Fibroblast of upper back skin (primary cell): Measurements from ENCODE around the gene TMEM255B.
"Not testable (repeated sequence)": the region's sequence is repeated elsewhere in the genome, so short reads cannot be mapped to it uniquely, and the experiment has no call there.

ENCODE experiments used
- DNase-seq: peaks from one replicate; pipeline ENCODE4 v3.0.0-alpha.2; 2013

Gene TMEM255B

DNA sequence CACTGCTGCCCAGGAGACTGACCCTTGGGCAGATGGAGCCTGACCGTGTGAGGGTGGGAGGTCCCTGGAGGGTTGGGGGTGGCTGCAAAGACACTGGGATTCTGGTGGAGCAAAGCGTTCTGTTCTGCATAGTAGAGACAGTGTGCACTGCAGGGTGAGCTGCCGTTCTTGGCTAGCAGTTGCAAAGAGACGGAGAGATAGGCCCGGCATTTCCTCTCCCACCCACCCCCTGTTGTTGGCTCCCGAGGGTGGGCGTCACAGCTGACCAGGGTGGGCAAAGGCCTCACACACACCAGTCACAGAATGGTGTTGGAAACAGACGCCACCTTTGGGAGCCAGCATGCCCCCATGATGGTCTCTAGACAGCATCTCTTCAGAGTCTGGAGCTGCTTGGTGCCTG is 11.4 kb downstream of the TMEM255B start:
- no peak for DNase-seq

DNA sequence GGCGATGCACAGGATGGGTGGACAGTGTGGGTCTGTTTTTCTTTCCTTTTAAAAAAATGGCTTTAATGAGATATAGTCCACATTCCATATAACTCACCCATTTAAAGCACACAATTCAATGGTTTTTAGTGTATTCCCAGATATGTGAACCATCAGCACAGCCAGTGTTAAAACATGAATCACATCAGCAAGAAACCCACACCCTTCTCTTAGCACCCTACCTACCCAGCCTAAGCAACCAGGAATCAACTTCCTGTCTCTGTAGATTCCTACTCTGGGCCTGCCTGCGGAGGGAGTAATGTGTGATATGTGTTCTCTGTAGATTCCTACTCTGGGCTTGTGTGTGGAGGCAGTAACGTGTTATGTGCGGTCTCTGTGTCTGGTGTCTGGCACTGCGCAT is 11.9 kb downstream of the TMEM255B start:
- no peak for DNase-seq

DNA sequence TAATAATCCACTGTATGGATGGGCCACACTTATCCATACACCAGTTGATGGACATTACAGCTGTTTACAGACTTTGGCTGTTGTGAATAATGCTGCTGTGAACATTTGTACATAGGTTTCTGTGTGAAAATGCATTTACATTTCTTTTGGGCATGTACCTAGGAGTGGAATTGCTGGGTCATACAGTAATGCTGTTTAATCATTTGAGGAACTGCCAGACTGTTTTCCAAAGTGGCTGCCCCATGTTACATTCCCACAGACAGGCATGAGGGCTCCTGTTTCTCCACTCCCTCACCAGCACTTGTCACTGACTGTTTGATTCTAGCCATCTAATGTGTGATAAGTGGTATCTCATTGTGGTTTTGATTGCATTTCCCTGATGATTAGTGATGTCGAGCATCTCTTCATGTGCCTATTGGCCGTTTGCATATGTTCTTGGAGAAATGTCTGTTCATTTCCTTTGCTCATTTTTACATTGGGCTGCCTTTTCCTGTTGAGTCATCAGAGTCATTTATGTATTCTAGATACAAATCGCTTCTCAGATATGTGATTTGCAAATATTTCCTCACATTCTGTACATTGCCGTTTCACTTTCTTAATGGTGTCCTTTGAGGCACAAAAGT is 12.8 kb downstream of the TMEM255B start:
- DNase-seq, result no peak

DNA sequence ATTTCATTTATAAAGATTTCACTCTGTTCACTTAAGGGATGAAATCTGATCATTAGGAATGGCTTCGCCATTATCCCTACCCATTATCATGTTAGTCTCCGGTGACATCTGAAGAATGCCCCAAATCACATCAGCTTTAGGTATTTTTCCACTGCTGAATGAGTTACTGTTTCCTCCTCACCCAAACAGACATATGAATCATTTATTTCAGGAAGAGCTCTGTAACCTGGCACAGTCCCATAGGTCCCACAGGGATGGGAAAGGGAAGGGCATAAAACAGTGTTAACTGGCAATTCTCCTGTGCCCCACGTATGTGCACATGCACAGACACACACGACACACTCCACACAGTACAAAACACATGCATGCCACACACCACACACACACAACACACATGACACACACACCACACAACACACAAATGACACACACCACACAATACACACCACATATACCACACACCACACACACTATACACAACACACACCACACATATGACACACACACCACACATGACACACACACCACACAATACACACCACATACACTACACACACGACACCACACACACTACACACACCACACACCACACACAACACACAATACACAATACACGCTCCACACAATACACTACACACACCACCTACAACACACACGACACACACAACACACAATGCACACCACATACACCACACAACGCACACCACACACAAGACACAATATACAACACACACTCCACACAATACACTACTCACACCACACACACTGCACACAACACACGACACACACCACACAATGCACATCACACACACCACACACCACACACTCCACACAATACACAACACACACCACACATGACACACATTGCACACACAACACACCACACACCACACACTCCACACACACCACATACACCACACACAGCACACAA is 15.4 kb downstream of the TMEM255B start:
- peak; percentile 46 for DNase-seq

DNA sequence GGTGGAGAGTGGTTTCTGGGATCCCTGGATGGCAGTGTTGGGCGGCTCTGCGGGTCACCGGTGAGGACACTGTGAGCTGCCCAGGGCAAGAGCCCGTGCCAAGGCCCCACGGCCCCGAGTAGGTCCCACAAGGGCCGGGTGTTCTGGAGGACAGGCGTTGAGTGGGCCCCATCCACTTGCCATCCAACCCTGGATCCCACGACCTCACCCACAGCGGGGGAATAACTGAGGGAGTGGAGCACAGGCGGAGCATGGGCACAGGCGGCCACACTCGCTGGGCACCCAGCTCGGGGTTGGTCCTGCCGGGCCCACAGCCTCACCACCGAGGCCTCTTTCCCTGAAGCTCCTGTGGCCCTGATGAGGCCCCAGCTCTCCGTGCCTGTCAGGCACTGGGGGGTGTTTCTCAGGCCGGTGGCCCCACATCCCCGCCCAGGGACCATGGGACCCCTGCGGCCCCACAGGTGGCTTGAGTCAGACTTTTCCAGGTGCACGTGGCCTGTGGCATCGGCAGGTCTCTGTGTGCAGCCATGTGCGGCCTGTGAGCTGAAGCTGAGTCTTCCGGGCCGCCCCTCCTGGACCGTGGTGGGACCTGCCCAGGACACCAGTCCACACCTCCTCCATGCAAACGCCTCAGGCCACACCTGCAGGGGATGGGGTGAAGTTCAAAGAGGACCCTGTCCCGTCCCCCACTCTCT is 16.6 kb downstream of the TMEM255B start:
- DNase-seq, result no peak

DNA sequence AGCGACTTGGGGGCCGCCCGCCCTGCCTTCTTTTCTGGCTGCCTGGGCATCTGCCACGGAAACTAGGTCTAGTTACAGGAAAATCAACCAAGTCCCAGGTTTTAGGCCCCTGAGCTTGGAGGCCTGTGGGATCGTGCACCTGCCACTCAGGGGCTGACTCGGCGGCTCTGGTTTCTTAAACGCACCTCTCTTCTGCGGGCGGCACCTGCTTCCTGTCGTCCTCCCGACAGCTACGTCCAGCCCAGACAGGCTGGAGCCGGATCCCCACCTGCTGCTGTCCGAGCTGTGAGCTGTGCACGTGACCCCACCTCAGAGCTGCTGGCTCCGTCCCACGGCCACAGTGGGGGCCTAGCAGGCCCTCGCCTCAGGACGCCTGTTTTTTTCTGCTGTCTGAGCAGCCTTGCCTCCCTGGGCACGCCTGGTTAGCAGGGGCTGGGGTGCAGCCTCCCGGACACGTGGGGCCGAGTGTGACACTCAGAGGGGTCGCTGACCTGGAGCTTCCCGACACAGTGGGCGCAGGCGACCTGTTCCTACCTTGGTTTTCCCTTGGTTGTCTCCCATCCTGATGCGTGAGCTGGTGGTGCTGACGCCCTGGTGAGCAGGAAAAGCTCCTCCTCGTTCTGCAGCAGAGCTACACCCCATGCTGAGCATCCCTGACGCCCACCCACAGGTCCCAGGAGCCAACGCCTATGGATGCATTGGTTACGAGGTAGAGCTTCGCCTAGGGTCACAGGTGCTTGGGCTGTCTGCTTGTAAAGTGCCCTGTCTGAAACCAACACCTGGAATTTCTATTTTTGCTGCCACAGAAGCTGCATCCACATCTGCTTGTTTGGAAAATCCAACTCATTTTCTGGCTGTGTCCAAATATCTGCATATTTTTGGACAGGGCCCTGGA is 17.5 kb downstream of the TMEM255B start:
- DNase-seq, result no peak

DNA sequence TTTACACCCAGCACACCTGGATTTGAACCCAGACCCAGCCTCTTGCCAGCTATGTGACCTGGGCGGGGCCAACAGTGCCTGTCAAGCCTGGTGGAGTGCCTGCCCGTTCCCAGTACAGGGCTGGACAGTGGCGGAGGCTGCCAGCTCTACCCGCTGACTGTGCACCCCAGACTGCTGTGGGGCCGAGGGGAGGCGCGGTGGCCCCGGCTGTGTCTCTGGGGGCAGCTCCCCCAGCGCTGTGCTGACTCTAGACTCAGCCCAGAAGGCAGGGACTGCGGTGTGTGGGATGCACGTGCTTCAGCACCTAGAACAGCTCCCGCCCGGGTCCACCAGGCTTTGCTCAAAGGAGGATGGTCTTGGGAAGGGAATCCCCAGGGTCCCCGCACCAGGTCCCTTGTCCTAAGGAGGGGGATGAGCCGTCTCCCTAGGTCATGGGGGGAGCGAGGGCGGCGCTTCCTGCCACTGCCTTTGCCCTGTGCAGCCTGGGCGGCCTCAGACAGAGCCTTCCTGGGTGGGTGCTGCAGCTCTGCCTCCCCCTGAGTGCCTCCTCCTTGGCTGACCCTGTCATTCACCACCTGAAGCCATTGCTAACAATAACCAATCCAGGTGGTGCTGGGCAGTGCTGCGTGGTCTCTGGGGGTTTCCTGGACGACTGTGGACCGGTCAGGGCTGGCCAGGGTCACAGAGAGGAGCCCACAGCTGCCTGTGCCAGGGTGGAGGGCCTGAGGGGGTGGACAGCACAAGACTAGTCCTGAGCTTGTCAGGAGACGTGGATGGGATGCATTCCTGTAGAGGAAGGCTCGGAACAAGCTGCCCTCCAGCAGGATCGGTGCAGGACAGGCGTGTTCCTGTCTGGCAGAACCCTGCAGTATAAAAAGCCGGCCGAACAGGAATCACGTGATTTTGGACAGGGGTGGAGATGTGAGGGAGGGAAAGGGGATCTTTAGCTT is 18.6 kb downstream of the TMEM255B start:
- peak; percentile 28 for DNase-seq

DNA sequence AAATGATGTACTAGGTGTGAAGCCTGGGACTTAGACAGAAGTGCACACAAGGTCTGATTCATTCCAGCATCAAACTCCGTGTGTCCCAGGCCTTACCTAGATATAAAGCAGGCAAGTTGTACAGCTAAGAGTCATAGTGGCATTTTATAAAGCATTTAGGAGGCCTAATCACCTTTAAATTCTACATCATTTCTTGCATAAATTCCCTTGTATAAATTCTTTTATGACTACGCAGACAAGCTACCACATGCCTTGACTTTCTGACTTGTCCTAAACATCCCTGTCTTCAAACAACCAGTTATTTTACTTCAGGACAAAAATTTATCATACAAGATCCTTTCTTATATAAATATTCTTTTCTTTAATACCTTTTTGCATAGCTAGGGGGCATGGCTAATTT is 22.5 kb downstream of the TMEM255B start:
- DNase-seq, result no peak

DNA sequence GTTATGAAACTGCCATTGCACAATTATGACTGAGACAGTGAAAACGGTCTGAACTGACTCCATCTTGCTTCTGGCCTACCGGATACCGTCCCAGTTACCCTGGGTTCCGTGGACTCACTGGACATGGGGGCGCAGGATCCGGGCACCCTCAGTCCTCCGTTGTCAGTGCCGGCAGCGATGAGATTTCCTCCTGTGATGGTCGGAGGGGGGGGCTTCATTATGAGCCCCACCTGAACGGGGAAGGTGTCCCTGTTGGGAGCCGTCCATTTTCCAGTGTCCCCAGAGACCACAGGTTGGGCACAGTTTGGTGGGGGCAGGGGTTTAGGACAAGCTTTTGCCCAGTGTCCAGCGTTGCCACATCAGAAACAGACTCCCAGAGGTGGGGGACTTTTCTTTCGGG is 23.4 kb downstream of the TMEM255B start:
- DNase-seq, result no peak

DNA sequence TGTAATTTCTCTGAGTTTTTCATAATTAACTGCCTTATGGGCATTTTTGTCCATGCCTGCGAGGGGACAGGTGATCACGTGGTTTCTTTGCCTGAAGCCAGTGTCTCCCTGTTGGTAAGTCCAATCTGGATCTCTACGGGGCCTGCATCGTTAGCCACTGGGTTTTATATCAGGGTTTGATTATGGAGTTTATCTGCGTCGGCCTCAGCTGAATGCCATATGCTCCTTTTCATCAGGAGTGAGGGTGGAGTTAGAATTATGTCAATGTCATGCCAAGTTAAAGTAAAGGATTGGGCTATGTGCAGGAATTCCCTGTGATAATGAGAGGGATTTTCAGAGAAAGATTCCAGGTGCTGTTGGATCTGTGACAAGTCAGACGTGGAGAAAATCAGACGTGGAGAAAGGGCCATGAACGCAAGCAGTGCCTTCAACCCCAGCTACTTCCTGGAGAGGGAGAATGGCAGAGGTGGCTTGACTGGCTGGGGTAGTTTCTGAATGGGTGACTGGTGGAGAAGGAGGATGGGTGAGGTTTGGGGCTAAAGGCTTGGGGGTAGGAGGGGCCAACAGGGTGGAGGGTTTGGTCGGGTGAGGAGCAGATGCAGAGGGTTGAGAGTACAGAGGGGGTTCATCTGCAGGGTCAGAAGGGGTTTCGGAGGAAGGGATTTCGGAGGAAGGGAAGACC is 24.3 kb downstream of the TMEM255B start:
- DNase-seq, result no peak

DNA sequence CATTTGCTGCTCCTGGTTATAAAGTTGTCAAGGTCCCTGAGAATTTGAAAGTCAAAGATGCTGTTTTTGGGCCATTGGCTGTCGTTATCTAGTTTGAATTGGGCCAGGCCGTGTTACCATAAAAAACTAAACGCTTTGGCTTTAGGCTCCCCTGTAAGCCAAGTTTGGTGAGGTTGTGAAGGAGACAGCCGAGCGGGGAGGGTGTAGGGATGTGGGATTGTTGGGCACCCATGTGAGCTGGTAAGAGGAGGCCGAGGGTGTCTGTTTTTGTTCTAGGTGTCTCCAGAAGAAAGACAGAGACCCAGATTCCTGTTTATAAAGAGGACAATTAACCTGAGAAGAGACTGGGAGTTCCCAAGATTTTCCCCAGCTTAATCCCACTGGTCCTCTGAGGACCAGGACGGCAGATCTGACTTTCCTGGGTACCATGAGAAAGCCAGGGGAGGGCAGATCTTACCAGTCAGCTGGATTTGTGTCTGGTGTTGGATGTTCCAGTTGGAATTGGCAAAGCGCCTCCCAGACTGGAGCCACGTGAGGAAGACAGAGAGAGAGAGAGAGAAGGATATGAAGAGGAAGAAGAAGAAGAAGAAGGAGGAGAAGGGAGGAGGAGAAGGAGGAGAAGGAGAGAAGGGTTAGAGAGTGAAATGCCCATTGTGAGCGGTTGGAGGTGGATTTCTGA is 25.1 kb downstream of the TMEM255B start:
- DNase-seq, result no peak

DNA sequence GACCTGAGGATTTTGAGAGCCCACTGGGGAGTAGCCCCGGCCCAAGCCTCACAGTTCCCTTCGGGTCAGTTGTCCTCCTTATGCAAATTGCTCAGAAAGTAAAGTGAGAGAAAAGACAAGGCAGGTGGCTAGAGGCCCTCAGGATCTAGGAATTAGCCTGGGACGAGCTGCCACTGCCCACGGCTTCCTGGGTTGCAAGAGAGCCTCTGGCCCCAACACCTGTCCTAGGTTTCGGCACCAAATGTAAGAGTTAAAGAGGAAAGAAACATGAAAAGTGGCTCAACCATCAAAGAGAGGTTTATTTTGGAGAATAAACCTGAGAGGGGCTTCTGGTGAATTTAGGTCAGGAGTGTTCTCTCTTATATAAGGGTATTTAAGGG is 25.6 kb downstream of the TMEM255B start:
- no peak for DNase-seq

DNA sequence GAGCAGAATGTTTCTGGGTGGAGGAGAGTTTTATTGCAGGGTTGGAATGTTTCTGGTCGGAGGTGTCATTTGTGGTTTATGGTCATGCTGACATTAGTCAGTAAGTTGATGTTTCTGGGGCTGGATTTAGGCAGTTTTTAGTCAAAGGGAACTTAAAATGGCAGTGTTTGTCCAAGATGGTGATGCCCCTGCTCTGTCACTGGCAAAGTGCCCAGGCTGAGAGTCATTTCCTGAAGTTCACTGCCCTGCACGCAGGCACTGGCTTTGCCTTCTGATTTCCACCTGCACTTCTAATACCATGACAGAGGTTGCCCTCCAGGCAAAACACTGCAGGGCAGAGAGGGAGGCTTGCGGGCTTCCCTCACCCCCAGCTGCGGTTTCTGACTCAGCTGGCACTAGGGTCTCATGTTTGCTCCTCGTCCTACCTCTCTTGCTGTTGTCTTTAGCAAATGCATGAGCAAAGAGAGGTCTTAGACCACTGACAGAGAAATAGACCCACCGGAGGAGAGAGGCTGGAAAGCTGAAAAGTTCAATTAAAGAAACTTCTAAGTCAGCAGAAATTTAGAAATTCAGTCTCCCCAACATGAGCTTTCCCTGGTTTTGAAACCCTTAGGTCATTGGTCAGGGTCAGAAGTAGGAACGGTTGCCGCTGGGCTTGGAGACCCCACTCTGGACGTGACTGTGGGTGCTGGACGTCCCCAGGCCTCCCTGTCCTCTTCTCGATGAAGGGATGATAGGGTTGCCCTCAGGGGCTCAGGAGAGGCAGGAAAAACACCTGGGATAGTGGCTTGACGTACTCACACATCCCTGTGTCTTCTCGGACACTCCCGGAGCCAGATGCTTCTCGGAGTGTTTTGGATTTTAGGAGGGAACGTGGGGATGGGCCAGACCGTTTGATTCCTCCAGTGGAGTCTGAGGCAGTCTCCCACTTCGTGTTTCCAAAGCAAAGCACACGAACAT is 26.3 kb downstream of the TMEM255B start:
- peak; percentile 35 for DNase-seq

DNA sequence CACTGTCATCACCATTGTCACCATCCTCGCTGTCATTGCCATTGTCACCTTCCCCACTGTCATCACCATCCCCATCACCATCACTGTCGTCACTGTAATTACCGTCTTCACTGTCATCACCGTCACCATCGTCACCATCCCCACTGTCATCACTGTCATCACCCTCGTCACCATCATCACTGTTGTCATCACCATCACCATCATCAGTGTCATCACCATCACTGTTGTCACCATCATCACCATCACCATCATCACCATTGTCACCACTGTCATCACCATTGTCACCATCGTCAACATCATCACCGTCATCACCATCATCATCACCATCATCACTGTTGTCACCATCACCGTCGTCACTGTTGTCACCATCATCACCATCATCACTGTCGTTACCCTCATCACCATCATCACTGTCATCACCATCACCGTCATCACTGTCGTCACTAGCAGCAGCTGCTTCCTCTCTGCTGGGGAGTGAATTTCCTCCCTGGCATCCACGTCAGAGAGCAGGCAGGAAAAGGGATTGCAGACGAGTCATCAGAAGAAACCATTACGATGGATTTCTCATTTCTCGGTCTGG is 27.3 kb downstream of the TMEM255B start:
- DNase-seq, result peak; percentile 30

DNA sequence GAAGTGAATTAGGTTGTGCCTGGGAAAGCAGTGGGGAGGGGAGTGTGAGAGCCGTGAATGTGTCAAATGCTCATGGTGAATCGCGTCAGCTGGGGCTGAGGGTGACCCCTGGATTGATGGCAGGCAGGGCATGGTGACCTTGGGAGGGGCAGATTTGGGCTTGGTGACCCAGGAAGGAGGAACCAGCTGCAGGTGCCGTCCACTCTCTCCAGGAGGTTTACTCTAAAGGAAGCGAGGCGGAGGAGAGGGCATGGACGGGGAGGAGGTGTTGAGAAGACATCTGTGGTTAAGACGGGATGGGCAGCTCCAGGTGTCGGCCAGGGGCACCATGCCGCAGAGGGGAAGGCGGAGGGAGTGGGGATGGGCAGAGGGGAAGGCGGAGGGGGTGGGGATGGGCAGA is 28.7 kb downstream of the TMEM255B start:
- DNase-seq, result no peak

DNA sequence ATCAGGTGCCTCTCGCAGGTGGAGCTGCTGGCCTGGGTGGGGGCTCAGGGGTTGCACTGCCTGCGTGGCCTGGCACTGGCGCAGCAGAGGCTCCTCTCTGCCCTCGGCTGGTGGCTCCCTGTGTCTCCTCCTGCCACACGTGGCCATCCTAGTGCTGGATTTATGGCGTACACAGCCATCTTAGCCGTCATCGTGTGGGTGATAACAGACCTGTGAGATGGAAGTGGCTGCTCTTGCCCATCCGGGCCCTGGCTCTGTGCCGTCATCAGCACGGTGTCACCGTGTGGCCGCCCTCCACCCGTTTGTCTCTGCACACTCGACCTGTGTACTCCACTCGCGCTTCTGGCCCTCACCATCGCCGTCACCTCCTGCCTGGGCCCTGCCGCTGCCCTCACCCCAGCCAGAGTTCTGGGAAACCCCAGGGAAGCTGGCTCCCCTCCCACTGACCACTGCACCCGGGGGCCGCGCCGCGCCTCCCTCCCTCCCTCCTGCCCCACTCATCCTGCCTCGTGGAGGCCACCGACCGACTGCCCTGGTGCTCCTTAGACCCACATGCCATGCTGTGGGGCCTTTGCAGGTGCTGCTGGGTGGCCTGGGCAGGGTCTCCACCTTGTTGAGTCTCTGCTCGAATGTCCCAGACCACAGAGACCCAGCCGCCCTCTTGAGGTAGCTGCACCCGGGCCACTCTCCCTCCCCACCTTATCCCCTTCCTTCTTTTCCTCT is 29.5 kb downstream of the TMEM255B start:
- DNase-seq, result no peak

DNA sequence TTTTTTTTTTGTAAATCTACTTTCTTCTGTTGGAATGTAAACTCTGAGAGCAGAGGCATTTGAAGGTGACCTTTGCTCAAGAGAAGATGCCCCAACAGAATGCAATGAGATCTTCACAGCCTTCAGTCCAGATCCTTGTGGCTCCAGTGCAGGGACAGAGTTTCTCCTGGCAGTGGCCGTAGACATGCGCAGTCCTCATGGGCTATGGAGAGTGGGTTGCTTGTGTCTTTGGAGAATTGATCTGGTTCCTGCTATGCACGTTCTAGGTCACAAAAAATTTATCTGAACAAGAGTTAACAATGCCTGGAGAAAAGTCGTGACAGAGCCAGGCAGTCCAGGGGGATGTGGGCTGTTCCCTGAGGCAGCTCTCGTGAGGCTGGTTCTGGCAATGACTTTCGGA is 30.1 kb downstream of the TMEM255B start:
- no peak for DNase-seq

DNA sequence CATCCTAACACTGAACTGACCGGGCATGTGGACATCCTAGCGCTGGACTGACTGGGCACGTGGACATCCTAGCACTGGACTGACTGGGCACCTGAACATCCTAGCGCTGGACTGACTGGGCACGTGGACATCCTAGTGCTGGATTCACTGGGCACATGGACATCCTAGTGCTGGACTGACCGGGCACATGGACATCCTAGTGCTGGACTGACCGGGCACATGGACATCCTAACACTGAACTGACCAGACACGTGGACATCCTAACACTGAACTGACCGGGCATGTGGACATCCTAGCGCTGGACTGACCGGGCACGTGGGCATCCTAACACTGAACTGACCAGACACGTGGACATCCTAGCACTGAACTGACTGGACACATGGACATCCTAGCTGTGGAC is 30.9 kb downstream of the TMEM255B start:
- not testable (repeated sequence) for DNase-seq
